PFSK-1 (cell line): Measurements from ENCODE around the gene SLC22A14.

Experiments
- FOXP2 ChIP-seq: optimal IDR thresholded peaks from 2 replicates; pipeline ENCODE3; 2011; ENCODE audit warnings: borderline replicate concordance, control low read depth, inconsistent platforms; ENCODE audit not compliant: insufficient read depth; ENCODE audit errors: extremely low read length, extremely low read depth
- POLR2AphosphoS5 ChIP-seq: IDR thresholded peaks from 2 replicates; pipeline ENCODE4 v1.6.1; 2012; ENCODE audit warnings: low read depth, mild to moderate bottlenecking, control low read depth, low read length, moderate library complexity
- SIN3A ChIP-seq: IDR thresholded peaks from 2 replicates; pipeline ENCODE4 v1.6.1; 2012; ENCODE audit warnings: mild to moderate bottlenecking, low read length, moderate library complexity, borderline replicate concordance; ENCODE audit not compliant: insufficient read depth
- TAF1 ChIP-seq: IDR thresholded peaks from 2 replicates; pipeline ENCODE4 v1.6.1; 2012; ENCODE audit warnings: low read length, control low read depth, borderline replicate concordance; ENCODE audit not compliant: insufficient read depth

GRCh38 chr3:38323060-38323459 lies 41.0 kb downstream of the SLC22A14 start:
- TF ChIP-seq TAF1 (no peak), POLR2AphosphoS5 (no peak), FOXP2 (no peak), SIN3A (no peak)
